Measurements from ENCODE around the gene CRYBB1. TPM values are rescaled to one million over a fixed set of nuclear protein-coding genes. Genes with fewer than 3 reads are reported as not detected.

The CRYBB1 gene
- total and polyA plus RNA-seq, 2 donors from 2014 or later = 0.54 to 1.7 TPM

GRCh38 chr22:26588729-26589366, 29.0 kb downstream of the CRYBB1 start:
- Histone ChIP-seq H3K27me3 (ENCODE audit: control insufficient read depth, insufficient read depth, low read length) (no peaks in the 10 kb centered on the region), H3K9me3 (ENCODE audit: control insufficient read depth in 2 of 3, insufficient read depth in 1 of 3, low read length in 3 of 3) (no peaks in the 10 kb centered on the region), H3K27ac (ENCODE audit: low read depth in 2 of 2, low read length in 2 of 2) (peak overlapping the region; percentile 59 to 85), H3K9ac (ENCODE audit: low read length in 3 of 3) (peak overlapping the region; percentile 13 to 89 (median 63)), H3K4me3 (ENCODE audit: low read length in 3 of 3) (peak overlapping the region; percentile 62 to 79 (median 77)), H3K36me3 (ENCODE audit: control insufficient read depth in 2 of 3, insufficient read depth in 3 of 3, low read length in 3 of 3) (no peaks in the 10 kb centered on the region), H3K4me1 (ENCODE audit: control insufficient read depth in 2 of 3, insufficient read depth in 2 of 3, low read depth in 1 of 3, low read length in 3 of 3) (peaks cover 0 to 6% (median 5%) of the 10 kb centered on the region in 3 donors)
- intact Hi-C loops (cut with DNase I) = no loop called here
- no peak for FAIRE-seq
- DNase-seq = peak in 1 of 5 donors; percentile 35
- no peak for TF ChIP-seq CTCF (IDR thresholded peaks at IDR 0.05; ENCODE audit: borderline replicate concordance, extremely low read depth, insufficient read depth)

GRCh38 chr22:26587991-26588613, 29.7 kb downstream of the CRYBB1 start:
- H3K27ac ChIP-seq (ENCODE audit: low read depth in 2 of 2, low read length in 2 of 2) = peak overlapping the region in 1 of 2 donors; percentile 20

GRCh38 chr22:26586556-26587325, 31.1 kb downstream of the CRYBB1 start:
- Histone ChIP-seq H3K27ac (ENCODE audit: low read depth in 2 of 2, low read length in 2 of 2) (peak overlapping the region; percentile 57 to 71), H3K4me3 (ENCODE audit: low read length in 3 of 3) (no peak overlapping the region), H3K36me3 (ENCODE audit: control insufficient read depth in 2 of 3, insufficient read depth in 3 of 3, low read length in 3 of 3) (peaks cover 0 to 4% (median 0%) of the 10 kb centered on the region in 3 donors), H3K27me3 (ENCODE audit: control insufficient read depth, insufficient read depth, low read length) (no peaks in the 10 kb centered on the region), H3K9ac (ENCODE audit: low read length in 3 of 3) (peak overlapping the region in 1 of 3 donors; percentile 26), H3K9me3 (ENCODE audit: control insufficient read depth in 2 of 3, insufficient read depth in 1 of 3, low read length in 3 of 3) (no peaks in the 10 kb centered on the region), H3K4me1 (ENCODE audit: control insufficient read depth in 2 of 3, insufficient read depth in 2 of 3, low read depth in 1 of 3, low read length in 3 of 3) (peaks cover 0 to 6% (median 5%) of the 10 kb centered on the region in 3 donors)
- DNase-seq = peak in 2 of 5 donors; percentile 41 to 57
- TF ChIP-seq CTCF (IDR thresholded peaks at IDR 0.05; ENCODE audit: borderline replicate concordance, extremely low read depth, insufficient read depth) = no peak
- intact Hi-C loops (cut with DNase I) = no loop called here
- no peak for FAIRE-seq

More at GRCh38 chr22:26587991-26588613, 29.7 kb downstream of the CRYBB1 start:
- H3K4me1 ChIP-seq (ENCODE audit: control insufficient read depth in 2 of 3, insufficient read depth in 2 of 3, low read depth in 1 of 3, low read length in 3 of 3) = peaks cover 0 to 6% (median 5%) of the 10 kb centered on the region in 3 donors
- DNase-seq (no peak), FAIRE-seq (no peak)
- no peaks in the 10 kb centered on the region for H3K9me3 ChIP-seq (ENCODE audit: control insufficient read depth in 2 of 3, insufficient read depth in 1 of 3, low read length in 3 of 3)
- H3K36me3 ChIP-seq (ENCODE audit: control insufficient read depth in 2 of 3, insufficient read depth in 3 of 3, low read length in 3 of 3) = no peaks in the 10 kb centered on the region
- no peak for TF ChIP-seq CTCF (IDR thresholded peaks at IDR 0.05; ENCODE audit: borderline replicate concordance, extremely low read depth, insufficient read depth)
- no peaks in the 10 kb centered on the region for H3K27me3 ChIP-seq (ENCODE audit: control insufficient read depth, insufficient read depth, low read length)
- intact Hi-C loops (cut with DNase I) = no loop called here
- no peak overlapping the region for H3K4me3 ChIP-seq (ENCODE audit: low read length in 3 of 3)
- H3K9ac ChIP-seq (ENCODE audit: low read length in 3 of 3) = no peak overlapping the region

Measured in kidney (tissue), 14 donors.